ENCODE data around the gene PPP3R1. TPM values are rescaled to one million over a fixed set of nuclear protein-coding genes. Genes with fewer than 3 reads are reported as not detected.

PPP3R1 gene
- polyA plus RNA-seq, 1 donor (not counting 4 experiments of a cell fraction or from before 2014, with no cell fraction given), result 21.6 TPM

- Histone ChIP-seq H3K27me3 (ENCODE audit: control insufficient read depth, extremely low read depth, insufficient read depth, low read length) (no peaks in the 10 kb centered on the region), H3K9me3 (ENCODE audit: control insufficient read depth, low read depth, low read length) (no peaks in the 10 kb centered on the region), H3K27ac (ENCODE audit: control insufficient read depth, insufficient read depth, low read length) (no peak overlapping the region), H3K4me2 (ENCODE audit: control insufficient read depth, extremely low read depth, insufficient read depth, low read depth, low read length) (no peak overlapping the region), H3K36me3 (ENCODE audit: control insufficient read depth in 2 of 2, extremely low read depth in 1 of 2, insufficient read depth in 2 of 2, low read length in 2 of 2) (peaks cover 3 to 4% of the 10 kb centered on the region in 2 experiments), H3K9ac (ENCODE audit: control insufficient read depth, extremely low read depth, insufficient read depth, low read length) (no peak overlapping the region), H3K4me3 (ENCODE audit: control insufficient read depth in 2 of 3, extremely low read depth in 1 of 3, insufficient read depth in 2 of 3, low read depth in 1 of 3, low read length in 3 of 3) (no peak overlapping the region), H3K79me2 (ENCODE audit: control insufficient read depth, insufficient read depth, low read length) (no peaks in the 10 kb centered on the region), H2AFZ (ENCODE audit: control insufficient read depth, low read length) (no peak overlapping the region), H4K20me1 (ENCODE audit: control insufficient read depth, extremely low read depth, insufficient read depth, low read length) (no peaks in the 10 kb centered on the region), H3K4me1 (ENCODE audit: control insufficient read depth, extremely low read depth, insufficient read depth, low read length) (no peaks in the 10 kb centered on the region), H3K9me1 (ENCODE audit: control insufficient read depth, extremely low read depth, insufficient read depth, low read length) (no peaks in the 10 kb centered on the region)
- no peak for FAIRE-seq
- TF ChIP-seq EZH2 (IDR thresholded peaks at IDR 0.05; ENCODE audit: low read length) (no peak), CTCF (optimal IDR thresholded peaks at IDR 0.05 in 1 of 3, IDR thresholded peaks at IDR 0.05 in 1 of 3, conservative IDR thresholded peaks at IDR 0.05 in 1 of 3; ENCODE audit: extremely low read depth in 1 of 3, insufficient read depth in 2 of 3, low read length in 3 of 3) (no peak)
- DNase-seq (ENCODE audit: low read depth, low spot score), result no peak
- dilution Hi-C loops (cut with MboI; ENCODE audit: extremely low pct_ligation_motif_present, low sequenced_read_pairs), result no loop called here
Observed at GRCh38 chr2:68141875-68142274, 110.5 kb downstream of the PPP3R1 start.

GRCh38 chr2:68135448-68136320 is 116.6 kb downstream of the PPP3R1 start:
- Histone ChIP-seq H3K79me2 (ENCODE audit: control insufficient read depth, insufficient read depth, low read length) (no peaks in the 10 kb centered on the region), H2AFZ (ENCODE audit: control insufficient read depth, low read length) (no peak overlapping the region), H3K9me3 (ENCODE audit: control insufficient read depth, low read depth, low read length) (no peaks in the 10 kb centered on the region), H3K27me3 (ENCODE audit: control insufficient read depth, extremely low read depth, insufficient read depth, low read length) (no peaks in the 10 kb centered on the region), H3K9ac (ENCODE audit: control insufficient read depth, extremely low read depth, insufficient read depth, low read length) (no peak overlapping the region), H3K4me1 (ENCODE audit: control insufficient read depth, extremely low read depth, insufficient read depth, low read length) (no peaks in the 10 kb centered on the region), H3K4me3 (ENCODE audit: control insufficient read depth in 2 of 3, extremely low read depth in 1 of 3, insufficient read depth in 2 of 3, low read depth in 1 of 3, low read length in 3 of 3) (no peak overlapping the region), H3K4me2 (ENCODE audit: control insufficient read depth, extremely low read depth, insufficient read depth, low read depth, low read length) (no peak overlapping the region), H4K20me1 (ENCODE audit: control insufficient read depth, extremely low read depth, insufficient read depth, low read length) (no peaks in the 10 kb centered on the region), H3K9me1 (ENCODE audit: control insufficient read depth, extremely low read depth, insufficient read depth, low read length) (no peaks in the 10 kb centered on the region), H3K36me3 (ENCODE audit: control insufficient read depth in 2 of 2, extremely low read depth in 1 of 2, insufficient read depth in 2 of 2, low read length in 2 of 2) (peaks cover 5 to 6% of the 10 kb centered on the region in 2 experiments), H3K27ac (ENCODE audit: control insufficient read depth, insufficient read depth, low read length) (no peak overlapping the region)
- no peak for TF ChIP-seq CTCF (optimal IDR thresholded peaks at IDR 0.05 in 1 of 3, IDR thresholded peaks at IDR 0.05 in 1 of 3, conservative IDR thresholded peaks at IDR 0.05 in 1 of 3; ENCODE audit: extremely low read depth in 1 of 3, insufficient read depth in 2 of 3, low read length in 3 of 3)
- no peak for TF ChIP-seq EZH2 (IDR thresholded peaks at IDR 0.05; ENCODE audit: low read length)
- no peak for FAIRE-seq
- no peak for DNase-seq (ENCODE audit: low read depth, low spot score)
- dilution Hi-C loops (cut with MboI; ENCODE audit: extremely low pct_ligation_motif_present, low sequenced_read_pairs), result no loop called here

Measured in keratinocyte (primary cell).